GM19468 (cell line): ENCODE results near the gene EME2.
"Not testable (repeated sequence)": the region's sequence is repeated elsewhere in the genome, so short reads cannot be mapped to it uniquely, and the experiment has no call there.

ENCODE experiments used
- ATAC-seq: cut with Tn5 transposase; IDR thresholded peaks from one replicate; pipeline ENCODE4 v1.9.1; 2021; ENCODE audit warnings: mild to moderate bottlenecking, moderate library complexity, moderate number of reproducible peaks; ENCODE audit not compliant: unreplicated experiment; ENCODE audit errors: extremely low read depth

The EME2 gene, protein sequence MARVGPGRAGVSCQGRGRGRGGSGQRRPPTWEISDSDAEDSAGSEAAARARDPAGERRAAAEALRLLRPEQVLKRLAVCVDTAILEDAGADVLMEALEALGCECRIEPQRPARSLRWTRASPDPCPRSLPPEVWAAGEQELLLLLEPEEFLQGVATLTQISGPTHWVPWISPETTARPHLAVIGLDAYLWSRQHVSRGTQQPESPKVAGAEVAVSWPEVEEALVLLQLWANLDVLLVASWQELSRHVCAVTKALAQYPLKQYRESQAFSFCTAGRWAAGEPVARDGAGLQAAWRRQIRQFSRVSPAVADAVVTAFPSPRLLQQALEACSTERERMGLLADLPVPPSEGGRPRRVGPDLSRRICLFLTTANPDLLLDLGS

DNA sequence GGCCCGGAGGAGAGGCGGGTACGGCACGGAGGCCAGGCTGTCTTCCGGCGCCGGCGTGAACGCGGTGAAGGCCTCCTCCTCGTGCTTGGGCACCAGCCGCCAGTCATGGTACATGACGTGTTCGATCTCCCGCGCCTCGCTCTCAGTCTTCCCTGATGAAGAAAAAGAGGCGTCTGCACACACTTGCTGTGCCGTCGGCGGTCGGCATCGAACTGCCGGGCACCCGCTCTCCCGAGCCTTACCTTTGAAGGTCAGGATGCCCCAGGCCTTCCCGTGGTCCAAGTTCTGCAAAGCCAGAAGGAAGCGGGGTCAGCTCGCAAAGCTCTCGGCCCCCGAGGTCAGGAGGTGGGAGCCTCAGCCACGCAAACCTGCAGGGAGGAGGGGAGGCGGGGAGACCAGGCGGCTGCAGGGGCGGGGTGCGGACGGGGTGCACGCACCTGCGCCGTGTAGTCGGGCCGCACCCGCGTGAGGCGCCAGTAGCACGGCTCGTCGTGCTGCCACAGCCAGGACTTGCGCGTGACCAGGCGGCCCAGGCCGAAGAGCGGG is at the start of gene EME2:
Gene EME2, plus strand, starts transcription at position 449 of the 546 bp plus-strand sequence. CDS start 418 bp downstream, outside the sequence.
- no peak for ATAC-seq

DNA sequence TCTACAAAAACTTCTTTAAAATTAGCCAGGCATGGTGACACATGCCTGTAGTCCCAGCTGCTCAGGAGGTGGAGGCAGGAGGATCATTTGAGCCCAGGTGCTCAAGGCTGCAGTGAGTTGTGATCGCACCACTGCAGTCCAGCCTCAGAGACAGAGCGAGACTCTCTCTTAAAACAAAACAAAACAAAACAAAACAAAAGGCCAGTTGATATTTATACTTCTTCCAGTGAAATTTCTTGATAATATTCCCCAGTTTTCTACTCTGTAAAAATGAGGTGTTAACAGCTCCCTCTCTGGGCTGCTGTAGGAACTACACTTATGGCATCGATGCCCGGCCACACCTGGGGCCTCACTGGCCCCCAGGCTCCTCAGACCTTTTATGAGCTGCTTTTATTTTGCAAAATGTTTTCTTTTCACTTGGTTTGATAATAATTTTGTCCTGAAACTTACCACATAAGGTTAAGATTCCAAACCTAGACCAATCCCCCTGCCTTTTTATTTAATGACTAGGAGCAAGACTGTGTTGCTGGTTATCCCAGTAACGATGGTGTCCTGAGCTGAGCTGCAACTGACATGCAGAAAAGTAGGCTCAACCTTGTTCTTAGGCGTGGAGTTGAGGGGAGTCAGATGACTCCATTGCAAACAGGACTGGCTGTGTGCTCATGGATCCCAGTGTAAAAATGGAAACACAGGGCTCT is 49.0 kb upstream of the EME2 start:
- no peak for ATAC-seq

DNA sequence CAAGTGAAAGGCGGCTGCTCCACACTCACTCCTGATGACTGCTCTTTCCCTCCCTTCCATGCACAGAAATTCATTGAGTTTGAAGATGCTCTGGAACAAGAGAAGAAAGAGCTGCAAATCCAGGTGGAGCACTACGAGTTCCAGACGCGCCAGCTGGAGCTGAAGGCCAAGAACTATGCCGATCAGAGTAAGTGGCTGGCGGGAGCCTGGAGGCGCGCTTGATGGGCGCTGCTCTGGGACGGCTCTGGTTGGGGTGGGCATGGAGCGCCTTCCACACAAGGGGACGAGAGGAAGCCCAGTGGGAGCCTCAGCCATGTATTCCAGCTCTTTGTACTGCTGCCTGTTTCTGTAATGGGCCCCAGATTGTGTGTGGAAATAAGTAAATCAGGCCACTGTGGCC is 48.1 kb upstream of the EME2 start:
- ATAC-seq, result no peak

DNA sequence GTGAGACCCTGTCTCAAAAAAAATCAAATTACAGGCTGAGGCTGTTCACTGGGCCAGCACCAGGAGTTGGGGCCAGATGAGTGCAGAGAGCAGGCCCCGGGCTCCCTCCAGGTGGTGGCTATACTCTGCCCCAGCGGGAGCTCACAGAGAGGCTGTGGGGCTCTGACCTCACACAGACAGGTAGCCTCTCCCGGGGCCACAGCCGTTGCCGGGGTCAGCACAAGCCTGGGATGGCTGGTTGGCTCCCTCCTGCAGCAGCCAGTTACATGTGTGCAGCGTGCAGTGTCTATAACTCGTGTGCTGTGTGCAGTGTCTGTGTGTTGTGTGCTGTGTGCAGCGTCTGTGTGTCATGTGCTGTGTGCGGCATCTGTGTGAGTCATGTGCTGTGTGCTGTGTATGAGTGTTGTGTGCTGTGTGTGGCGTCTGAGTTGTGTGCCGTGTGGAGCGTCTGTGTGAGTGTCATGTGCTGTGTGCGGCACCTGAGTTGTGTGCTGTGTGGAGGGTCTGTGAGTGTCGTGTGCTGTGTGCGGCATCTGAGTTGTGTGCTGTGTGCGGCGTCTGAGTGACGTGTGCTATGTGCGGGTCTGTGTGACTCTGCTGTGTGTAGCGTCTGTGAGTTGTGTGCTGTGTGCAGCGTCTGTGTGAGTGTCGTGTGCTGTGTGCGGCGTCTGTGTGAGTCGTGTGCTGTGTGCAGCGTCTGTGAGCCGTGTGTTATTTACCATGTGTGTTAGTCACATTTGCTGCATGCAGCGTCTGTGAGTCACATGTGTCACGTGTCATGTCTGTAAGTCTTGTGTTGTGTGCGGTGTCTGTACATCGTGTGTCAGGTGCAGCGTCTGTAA is 45.7 kb upstream of the EME2 start:
- ATAC-seq, result no peak

DNA sequence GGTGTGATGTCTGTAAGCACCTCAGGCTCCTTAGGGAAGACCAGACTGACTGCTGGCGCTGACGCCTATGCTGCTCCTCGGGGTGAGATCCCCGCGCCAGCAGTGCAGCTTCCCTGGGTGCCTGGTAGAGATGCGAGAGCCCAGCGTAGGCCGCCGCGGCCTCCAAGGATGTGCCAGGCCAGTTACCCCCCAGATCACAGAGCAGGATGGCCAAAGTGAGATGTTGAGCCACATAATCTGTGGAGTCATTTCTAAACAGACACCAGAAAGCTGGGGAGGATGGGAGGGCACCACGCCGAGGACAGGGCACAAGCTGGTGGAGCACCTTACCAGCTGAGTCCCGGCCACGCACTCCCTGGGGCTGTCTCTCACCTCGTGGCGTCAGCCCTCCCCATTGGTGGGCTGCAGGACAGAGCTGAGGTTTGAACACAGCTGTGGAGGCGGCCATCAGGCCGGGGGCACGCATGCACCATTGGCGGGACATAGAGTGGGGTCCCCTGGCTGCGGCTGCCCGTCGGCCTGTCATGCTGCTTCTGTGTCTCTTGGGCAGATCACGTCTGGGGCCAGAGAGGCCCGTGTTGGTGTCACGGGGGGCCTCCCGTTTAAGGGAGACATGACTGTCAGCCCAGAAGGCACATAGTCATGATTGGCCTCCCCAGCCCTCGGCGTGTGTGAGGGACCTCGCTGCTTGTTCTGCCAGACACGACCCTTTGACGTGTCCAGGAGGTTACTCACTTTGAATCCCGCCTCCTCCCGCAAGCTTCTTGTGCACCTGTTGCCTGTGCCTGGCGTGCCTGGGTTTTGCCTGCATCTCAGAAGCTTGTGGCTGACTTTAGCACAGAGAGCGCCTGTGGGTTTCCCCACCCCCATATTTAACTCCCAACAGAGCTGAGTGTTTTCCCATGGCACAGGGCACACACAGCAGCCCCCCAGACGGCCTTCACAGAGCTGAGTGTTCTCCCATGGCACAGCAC is 44.7 kb upstream of the EME2 start:
- no peak for ATAC-seq

DNA sequence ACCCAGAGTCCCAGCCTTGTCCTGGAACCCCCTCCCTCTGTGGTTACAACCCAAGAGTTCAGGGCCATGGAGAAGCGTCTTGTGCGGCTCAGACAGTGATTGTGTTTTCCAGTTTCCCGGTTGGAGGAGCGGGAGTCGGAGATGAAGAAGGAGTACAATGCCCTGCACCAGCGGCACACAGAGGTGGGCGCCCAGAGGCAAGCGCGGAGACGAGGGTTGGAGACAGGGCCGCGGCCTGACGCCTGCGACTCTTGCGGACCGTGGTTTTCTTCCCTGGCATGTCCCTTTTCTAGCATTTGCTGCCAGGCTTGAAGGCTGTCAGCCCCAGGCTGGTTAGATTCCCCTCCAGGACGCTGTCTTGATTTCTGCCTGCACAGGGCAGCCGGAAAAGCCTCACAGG is 43.6 kb upstream of the EME2 start:
- no peak for ATAC-seq

DNA sequence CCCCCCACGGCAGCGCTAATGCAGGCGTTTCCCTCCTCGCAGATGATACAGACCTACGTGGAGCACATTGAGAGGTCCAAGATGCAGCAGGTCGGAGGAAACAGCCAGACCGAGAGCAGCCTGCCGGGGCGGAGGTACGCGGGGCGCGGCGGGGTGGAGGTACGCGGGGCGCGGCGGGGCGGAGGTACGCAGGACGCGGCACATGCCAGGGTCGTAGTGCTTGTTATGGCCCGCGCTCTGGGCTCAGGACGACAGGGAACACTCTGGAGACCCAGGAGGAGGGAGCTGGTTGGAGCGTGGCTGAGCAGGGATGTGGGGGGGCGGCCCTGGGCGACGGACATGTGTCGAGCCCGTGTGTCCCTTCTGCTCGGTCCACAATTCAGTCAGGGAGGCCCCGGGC is 43.2 kb upstream of the EME2 start:
- no peak for ATAC-seq

DNA sequence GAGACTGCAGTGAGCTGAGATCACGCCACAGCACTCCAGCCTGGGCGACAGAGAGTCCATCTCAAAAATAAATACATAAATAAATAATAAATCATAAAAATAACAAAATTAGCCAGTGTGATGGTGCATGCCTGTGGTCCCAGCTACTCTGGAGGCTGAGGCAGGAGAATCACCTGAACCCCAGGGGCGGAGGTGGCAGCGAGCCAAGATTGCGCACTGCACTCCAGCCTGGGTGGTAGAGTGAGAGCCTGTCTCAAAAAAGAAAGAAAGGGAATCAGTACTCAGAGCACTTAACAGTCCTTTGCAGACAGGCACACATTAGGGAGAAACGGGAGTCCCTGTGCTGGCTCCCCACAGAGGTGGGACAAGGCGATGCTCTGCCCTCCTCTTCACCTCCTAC is 41.5 kb upstream of the EME2 start:
- ATAC-seq, result no peak

DNA sequence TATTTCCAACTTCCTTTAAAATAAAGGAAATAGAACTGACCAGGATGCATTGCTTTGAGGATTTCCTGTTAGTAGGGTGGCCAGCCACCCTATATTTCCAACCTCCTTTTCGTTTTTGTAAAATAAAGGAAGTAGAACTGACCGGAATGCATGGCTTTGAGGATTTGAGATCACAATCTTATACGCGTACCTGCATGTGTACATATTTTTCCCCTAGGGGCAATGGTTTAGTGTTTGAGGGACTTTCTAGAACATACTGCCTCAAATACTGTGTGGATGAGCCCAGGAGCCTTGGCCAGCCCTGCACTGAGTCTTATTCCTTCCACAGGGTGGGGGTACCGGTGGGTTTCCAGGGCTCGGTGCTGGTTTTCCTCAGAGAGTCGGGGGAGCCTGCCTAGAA is 41.0 kb upstream of the EME2 start:
- ATAC-seq, result no peak

DNA sequence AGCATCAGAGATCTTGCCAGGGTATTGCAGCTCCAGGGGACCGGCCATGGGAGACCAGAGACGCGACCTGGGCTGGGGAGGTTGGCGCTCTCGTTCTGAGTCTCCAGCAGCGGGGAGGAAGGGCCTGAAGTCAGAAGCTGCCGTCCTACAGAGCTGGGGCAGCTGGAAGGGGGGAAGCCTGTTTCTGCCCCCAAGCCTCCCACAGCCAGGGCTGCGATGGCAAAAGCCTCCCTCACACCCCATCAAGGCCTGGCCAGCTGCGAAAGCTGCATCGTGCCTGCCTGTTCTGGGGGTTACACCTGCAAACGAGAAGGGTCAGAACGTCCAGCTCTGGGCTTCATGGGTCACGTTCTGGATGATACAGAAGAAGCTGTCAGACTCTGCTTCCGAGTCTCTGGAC is 40.5 kb upstream of the EME2 start:
- ATAC-seq, result no peak

DNA sequence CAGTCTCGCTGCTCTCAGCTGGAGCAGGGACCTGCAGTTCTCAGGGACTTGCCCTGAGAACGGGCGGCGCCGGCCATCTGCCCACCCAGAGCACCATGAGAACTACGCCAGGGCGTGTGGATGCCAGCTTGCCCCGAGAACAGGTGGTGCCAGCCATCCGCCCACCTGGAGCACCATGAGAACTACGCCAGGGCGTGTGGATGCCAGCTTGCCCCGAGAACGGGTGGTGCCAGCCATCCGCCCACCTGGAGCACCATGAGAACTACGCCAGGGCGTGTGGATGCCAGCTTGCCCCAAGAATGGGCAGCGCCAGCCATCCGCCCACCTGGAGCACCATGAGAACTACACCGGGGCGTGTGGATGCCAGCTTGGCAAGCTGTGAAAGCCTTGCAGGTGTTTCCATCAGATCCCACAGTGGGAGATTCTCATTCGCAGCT is 40.0 kb upstream of the EME2 start:
- not testable (repeated sequence) for ATAC-seq

DNA sequence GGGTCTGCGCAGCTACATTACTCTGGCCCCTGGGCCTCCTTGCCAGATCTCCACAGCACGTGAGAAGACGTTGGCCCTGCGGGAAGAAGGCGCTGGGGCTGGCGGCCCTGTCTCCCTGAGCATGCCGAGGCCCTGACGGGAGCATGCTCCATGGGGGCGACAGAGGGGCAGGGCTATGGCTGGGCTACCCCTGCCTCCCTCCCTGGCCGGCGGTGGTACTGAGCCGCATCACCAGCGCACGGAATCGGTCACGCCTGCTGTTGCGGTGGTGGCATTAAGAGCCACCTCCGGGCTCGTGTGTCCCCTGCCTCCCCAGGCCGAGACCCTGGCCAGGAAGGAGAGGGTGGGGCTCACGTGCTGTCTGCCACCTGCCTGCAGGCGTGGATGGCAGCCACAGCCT is 38.5 kb upstream of the EME2 start:
- ATAC-seq, result no peak

DNA sequence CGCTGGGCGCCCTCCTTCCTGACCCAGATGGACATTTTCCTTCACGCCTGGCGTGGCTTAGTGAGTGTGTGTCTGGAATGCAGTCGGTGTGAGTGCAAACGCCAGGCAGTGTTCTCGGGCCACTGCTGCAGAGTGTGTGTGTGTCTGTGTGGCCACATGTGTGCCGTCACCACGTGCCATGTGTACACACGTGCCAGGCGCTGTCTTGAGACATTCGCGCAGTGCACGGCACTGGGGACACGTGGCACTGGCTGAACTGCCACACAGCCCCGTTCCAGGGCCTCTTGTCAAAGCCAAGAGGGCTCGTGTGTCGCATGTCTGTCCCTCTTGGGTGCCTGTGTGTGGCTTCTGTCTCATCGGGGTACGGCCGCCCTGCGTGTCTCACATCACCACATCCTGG is 37.8 kb upstream of the EME2 start:
- no peak for ATAC-seq

DNA sequence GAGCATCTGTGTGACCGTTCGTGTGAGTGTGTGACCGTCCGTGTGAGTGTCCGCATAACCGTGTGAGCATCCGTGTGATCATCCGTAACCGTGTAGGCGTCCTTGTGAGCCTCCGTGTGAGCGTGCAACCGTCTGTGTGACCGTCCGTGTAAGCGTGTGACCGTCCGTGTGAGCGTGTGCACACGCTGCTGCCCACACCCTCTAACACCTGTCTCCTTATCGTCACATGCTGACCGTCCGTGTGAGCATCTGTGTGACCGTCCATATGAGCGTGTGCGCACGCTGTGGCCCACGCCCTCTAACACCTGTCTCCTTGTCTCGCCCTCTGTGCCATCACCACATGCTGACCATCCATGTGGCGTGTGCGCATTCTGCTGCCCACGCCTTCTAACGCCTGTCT is 32.4 kb upstream of the EME2 start:
- no peak for ATAC-seq

DNA sequence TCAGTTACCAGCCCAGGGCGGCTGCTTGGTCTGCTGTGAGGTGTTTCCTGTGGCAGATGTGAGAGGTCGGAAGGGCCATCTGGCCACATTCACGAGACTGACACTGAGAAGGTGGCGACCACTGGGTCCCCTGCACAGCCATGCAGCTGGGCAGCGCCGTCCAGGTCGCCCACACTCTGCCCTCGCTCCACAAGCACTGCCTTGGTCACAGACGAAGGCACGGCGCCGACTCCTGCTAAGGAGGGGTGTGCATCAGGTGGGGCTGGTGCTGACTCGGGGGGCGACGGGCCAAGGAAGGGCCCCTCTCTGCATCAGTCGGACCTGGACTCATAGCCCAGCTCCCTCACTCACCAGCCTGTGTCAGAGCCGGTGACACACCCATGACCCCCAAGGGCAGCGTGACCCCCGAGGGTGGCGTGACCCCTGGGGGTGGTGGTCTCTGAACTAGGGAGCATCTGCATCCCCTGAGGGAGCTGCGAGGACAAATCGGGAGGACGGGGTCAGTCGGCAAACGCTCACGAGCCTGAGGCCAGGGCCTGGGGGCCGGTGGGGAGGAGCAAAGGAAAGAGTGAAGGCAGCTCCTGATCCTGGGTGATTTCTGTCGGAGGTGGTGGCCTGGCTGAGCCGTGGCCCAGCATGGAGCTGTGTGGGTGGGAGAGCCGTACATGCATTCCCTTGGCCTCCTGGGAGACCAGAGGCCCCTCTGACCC is 31.7 kb upstream of the EME2 start:
- ATAC-seq, result no peak

DNA sequence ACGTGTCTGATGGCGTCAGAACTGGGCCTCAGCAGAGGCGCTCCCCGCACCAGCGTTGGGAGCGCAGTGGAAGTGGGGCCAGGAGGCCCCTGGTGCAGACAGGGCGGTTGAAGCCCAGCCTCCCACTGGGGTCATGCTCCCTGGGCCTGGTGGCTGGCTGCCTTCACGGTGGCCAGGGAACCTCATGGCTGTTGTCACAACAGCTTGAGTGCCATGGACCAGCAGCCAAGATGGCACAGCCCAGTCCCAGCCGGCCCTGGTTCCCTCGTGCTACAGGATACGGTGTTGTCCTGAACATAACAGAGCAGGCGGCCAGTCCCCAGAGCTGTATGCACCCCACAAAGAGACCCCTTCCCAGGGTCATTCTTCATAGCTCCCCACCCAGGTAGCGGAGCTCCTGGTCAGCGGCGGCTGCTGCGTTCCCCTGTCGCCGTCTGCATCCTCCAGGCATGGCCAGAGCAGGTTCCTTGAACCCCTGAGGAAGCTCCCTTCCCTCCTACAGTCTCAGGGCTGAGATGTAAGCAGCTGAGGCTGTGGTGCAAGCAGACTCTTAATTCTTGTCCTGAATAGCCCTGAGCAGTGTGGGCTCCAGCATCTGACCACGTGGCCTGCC is 31.0 kb upstream of the EME2 start:
- no peak for ATAC-seq

DNA sequence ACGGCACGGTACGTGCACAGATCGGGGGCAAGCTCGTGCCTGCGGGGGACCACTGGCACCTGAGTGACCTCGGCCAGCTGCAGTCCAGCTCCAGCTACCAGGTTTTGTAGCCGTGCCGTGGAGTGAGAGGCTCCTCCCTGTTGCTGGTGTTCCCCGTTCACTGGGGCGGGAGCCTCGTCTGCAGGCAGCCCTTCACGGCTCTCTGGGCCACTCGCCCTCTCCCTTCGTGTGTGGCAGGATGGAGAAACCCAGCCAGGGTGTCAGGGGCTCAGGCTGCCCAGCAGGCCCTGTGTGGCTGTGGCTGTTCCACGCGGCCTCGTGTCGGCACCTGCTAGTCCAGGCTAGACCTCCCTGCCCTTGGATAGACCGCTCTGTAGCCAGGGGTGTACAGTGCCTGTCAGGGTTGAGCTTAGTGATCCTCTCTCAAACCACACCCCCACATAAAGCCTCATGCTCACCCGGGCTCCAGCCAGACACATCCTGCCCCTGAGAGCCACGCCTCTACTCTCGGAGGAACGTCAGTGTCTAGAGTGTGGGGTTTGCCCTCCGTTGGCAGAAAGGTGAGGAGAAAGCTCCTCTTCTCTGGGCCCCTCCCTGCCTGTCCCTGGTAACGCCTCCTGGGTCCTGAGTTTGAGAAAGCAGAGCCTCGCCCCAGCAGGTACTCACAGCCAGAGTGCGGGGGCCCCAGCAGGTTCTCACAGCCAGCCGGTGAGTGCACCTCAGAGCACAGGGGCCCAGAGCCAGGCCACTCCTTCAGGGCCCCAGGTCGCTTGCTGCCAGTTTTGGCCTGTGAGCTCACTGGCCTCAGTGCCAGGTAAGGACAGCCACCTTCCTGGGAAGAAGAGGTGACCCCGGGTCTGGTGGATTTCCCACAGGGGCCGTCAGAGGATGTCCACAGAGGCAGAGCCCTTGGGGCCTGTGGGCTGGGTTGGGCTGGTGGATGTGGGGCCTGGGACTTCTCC is 29.0 kb upstream of the EME2 start:
- no peak for ATAC-seq
